GM19468 (cell line): ENCODE results near the gene NLRP9.
"Not testable (repeated sequence)": the region's sequence is repeated elsewhere in the genome, so short reads cannot be mapped to it uniquely, and the experiment has no call there.

Source experiments
- ATAC-seq: cut with Tn5 transposase; IDR thresholded peaks from one replicate; pipeline ENCODE4 v1.9.1; 2021; ENCODE audit warnings: mild to moderate bottlenecking, moderate library complexity, moderate number of reproducible peaks; ENCODE audit not compliant: unreplicated experiment; ENCODE audit errors: extremely low read depth

Gene NLRP9

GRCh38 chr19:55738302-55738701 lies at the start of gene NLRP9:
Gene NLRP9 (minus strand): TSS chr19:55738402. CDS start chr19:55738374, 28 bp downstream.
- ATAC-seq, result no peak

GRCh38 chr19:55781112-55781511 lies 42.9 kb upstream of the NLRP9 start:
- no peak for ATAC-seq

- ATAC-seq, result no peak
Measured at GRCh38 chr19:55778331-55778730, 40.1 kb upstream of the NLRP9 start.

GRCh38 chr19:55777528-55777927 lies 39.3 kb upstream of the NLRP9 start:
- no peak for ATAC-seq

GRCh38 chr19:55769632-55770031 lies 31.4 kb upstream of the NLRP9 start:
- ATAC-seq, result not testable (repeated sequence)

- ATAC-seq, result not testable (repeated sequence)
Measured at GRCh38 chr19:55768818-55769217, 30.6 kb upstream of the NLRP9 start, which contains the start of gene RFPL4AL1. Gene RFPL4AL1 (plus strand): TSS chr19:55769118. CDS start chr19:55771805, 2,687 bp downstream.

- no peak for ATAC-seq
Measured at GRCh38 chr19:55766466-55766865, 28.3 kb upstream of the NLRP9 start.

- not testable (repeated sequence) for ATAC-seq
Measured at GRCh38 chr19:55758797-55759196, 20.6 kb upstream of the NLRP9 start, which contains the start of gene RFPL4A. Gene RFPL4A (plus strand): TSS chr19:55759097. CDS start chr19:55761801, 2,704 bp downstream.

GRCh38 chr19:55756808-55757207 lies 18.6 kb upstream of the NLRP9 start:
- ATAC-seq, result not testable (repeated sequence)

- no peak for ATAC-seq
Measured at GRCh38 chr19:55753401-55753800, 15.2 kb upstream of the NLRP9 start.

- no peak for ATAC-seq
Measured at GRCh38 chr19:55750715-55751114, 12.5 kb upstream of the NLRP9 start.

- ATAC-seq, result not testable (repeated sequence)
Measured at GRCh38 chr19:55730378-55730777, 7.8 kb downstream of the NLRP9 start.

GRCh38 chr19:55723491-55723890 lies 14.7 kb downstream of the NLRP9 start:
- no peak for ATAC-seq

GRCh38 chr19:55720801-55721200 lies 17.4 kb downstream of the NLRP9 start:
- no peak for ATAC-seq

- ATAC-seq, result no peak
Measured at GRCh38 chr19:55720214-55720746, 17.9 kb downstream of the NLRP9 start.

- not testable (repeated sequence) for ATAC-seq
Measured at GRCh38 chr19:55717879-55718711, 20.1 kb downstream of the NLRP9 start.

GRCh38 chr19:55717251-55717650 lies 21.0 kb downstream of the NLRP9 start:
- ATAC-seq, result no peak

- ATAC-seq, result no peak
Measured at GRCh38 chr19:55716531-55716930, 21.7 kb downstream of the NLRP9 start.

- no peak for ATAC-seq
Measured at GRCh38 chr19:55712804-55713631, 25.2 kb downstream of the NLRP9 start.

- no peak for ATAC-seq
Measured at GRCh38 chr19:55711719-55712118, 26.5 kb downstream of the NLRP9 start.

GRCh38 chr19:55705972-55706371 lies 32.2 kb downstream of the NLRP9 start:
- no peak for ATAC-seq
